ENCODE measurements around the gene DOCK10.

Gene DOCK10

GRCh38 chr2:225042800-225043167, 516 bp upstream of the DOCK10 start:
- DNase-seq (ENCODE audit: extremely low read depth in 1 of 2, low read depth in 1 of 2), result no peak

GRCh38 chr2:225041207-225041850, 939 bp downstream of the DOCK10 start:
- DNase-seq (ENCODE audit: extremely low read depth in 1 of 2, low read depth in 1 of 2), result peak; percentile 62 to 68

- DNase-seq (ENCODE audit: extremely low read depth in 1 of 2, low read depth in 1 of 2), result peak in 1 of 2 donors; percentile 25
Measured at GRCh38 chr2:225040856-225041206, 1.4 kb downstream of the DOCK10 start.

GRCh38 chr2:225040142-225040541, 2.1 kb downstream of the DOCK10 start:
- DNase-seq (ENCODE audit: extremely low read depth in 1 of 2, low read depth in 1 of 2), result peak in 1 of 2 donors; percentile 13

- no peak for DNase-seq (ENCODE audit: extremely low read depth in 1 of 2, low read depth in 1 of 2)
Measured at GRCh38 chr2:225038231-225038523, 4.1 kb downstream of the DOCK10 start.

GRCh38 chr2:225037415-225038230, 4.6 kb downstream of the DOCK10 start:
- no peak for DNase-seq (ENCODE audit: extremely low read depth in 1 of 2, low read depth in 1 of 2)

GRCh38 chr2:225036431-225036830, 5.8 kb downstream of the DOCK10 start:
- no peak for DNase-seq (ENCODE audit: extremely low read depth in 1 of 2, low read depth in 1 of 2)

GRCh38 chr2:225033440-225034318, 8.6 kb downstream of the DOCK10 start:
- DNase-seq (ENCODE audit: extremely low read depth in 1 of 2, low read depth in 1 of 2), result no peak

GRCh38 chr2:225032246-225032645, 10.0 kb downstream of the DOCK10 start:
- DNase-seq (ENCODE audit: extremely low read depth in 1 of 2, low read depth in 1 of 2), result no peak

- DNase-seq (ENCODE audit: extremely low read depth in 1 of 2, low read depth in 1 of 2), result no peak
Measured at GRCh38 chr2:225031599-225031998, 10.7 kb downstream of the DOCK10 start.

- DNase-seq (ENCODE audit: extremely low read depth in 1 of 2, low read depth in 1 of 2), result no peak
Measured at GRCh38 chr2:225030893-225031292, 11.4 kb downstream of the DOCK10 start.

GRCh38 chr2:225030203-225030602, 12.1 kb downstream of the DOCK10 start:
- DNase-seq (ENCODE audit: extremely low read depth in 1 of 2, low read depth in 1 of 2), result peak in 1 of 2 donors; percentile 28

GRCh38 chr2:225028572-225028971, 13.7 kb downstream of the DOCK10 start:
- no peak for DNase-seq (ENCODE audit: extremely low read depth in 1 of 2, low read depth in 1 of 2)

- DNase-seq (ENCODE audit: extremely low read depth in 1 of 2, low read depth in 1 of 2), result peak in 1 of 2 donors; percentile 37
Measured at GRCh38 chr2:225027061-225027762, 15.1 kb downstream of the DOCK10 start.

- no peak for DNase-seq (ENCODE audit: extremely low read depth in 1 of 2, low read depth in 1 of 2)
Measured at GRCh38 chr2:225025917-225026571, 16.2 kb downstream of the DOCK10 start.

- no peak for DNase-seq (ENCODE audit: extremely low read depth in 1 of 2, low read depth in 1 of 2)
Measured at GRCh38 chr2:225022188-225022587, 20.1 kb downstream of the DOCK10 start.

GRCh38 chr2:225020168-225020849, 22.0 kb downstream of the DOCK10 start:
- DNase-seq (ENCODE audit: extremely low read depth in 1 of 2, low read depth in 1 of 2), result no peak

- no peak for DNase-seq (ENCODE audit: extremely low read depth in 1 of 2, low read depth in 1 of 2)
Measured at GRCh38 chr2:225019105-225019504, 23.2 kb downstream of the DOCK10 start.

- DNase-seq (ENCODE audit: extremely low read depth in 1 of 2, low read depth in 1 of 2), result no peak
Measured at GRCh38 chr2:225017713-225018112, 24.6 kb downstream of the DOCK10 start.

GRCh38 chr2:225017098-225017685, 25.1 kb downstream of the DOCK10 start:
- DNase-seq (ENCODE audit: extremely low read depth in 1 of 2, low read depth in 1 of 2), result no peak
